CD4-positive, alpha-beta T cell treated with Interferon alpha-2 for 1 hour (primary cell): Measurements from ENCODE around the gene ANAPC2.

Source experiments
- DNase-seq, 2 donors: peaks; one replicate each; pipeline ENCODE4 v3.0.0-alpha.2; 2020 to 2022

ANAPC2 gene, protein sequence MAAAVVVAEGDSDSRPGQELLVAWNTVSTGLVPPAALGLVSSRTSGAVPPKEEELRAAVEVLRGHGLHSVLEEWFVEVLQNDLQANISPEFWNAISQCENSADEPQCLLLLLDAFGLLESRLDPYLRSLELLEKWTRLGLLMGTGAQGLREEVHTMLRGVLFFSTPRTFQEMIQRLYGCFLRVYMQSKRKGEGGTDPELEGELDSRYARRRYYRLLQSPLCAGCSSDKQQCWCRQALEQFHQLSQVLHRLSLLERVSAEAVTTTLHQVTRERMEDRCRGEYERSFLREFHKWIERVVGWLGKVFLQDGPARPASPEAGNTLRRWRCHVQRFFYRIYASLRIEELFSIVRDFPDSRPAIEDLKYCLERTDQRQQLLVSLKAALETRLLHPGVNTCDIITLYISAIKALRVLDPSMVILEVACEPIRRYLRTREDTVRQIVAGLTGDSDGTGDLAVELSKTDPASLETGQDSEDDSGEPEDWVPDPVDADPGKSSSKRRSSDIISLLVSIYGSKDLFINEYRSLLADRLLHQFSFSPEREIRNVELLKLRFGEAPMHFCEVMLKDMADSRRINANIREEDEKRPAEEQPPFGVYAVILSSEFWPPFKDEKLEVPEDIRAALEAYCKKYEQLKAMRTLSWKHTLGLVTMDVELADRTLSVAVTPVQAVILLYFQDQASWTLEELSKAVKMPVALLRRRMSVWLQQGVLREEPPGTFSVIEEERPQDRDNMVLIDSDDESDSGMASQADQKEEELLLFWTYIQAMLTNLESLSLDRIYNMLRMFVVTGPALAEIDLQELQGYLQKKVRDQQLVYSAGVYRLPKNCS

DNA sequence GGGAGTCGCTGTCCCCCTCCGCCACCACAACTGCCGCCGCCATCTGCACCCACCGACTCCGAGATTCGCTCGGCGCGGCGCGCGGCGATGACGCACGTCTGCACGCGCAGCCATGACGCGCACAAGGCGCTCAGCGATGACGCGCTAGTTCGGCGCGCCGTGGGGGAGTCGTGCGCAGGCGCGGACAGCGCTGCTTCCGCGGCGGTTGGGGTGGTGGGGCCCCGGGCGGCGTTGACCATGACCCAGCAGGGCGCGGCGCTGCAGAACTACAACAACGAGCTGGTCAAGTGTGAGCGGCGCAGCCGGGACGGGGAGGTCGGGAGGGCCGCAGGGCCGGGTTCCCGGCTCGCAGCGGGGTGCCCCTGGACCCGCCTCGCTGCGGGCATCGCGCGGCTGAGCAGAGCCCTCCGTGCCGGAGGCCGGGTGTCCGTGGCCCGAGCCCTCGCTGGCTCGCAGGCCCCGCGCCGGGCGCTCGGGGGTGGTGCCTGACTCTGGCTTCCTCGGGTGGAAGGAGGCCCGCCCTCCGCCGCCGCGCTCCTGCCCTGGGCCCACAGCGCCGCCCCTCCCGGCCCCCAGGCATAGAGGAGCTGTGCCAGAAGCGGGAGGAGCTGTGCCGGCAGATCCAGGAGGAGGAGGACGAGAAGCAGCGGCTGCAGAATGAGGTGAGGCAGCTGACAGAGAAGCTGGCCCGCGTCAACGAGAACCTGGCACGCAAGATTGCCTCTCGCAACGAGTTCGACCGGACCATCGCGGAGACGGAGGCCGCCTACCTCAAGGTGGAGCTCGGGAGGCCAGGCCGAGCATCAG lies at the start of gene ANAPC2, which contains the start of gene SSNA1:
TSS of gene ANAPC2 (minus strand) at position 71 of the 807 bp plus-strand sequence. CDS start at position 43, 28 bp downstream.
TSS of gene SSNA1 (plus strand) at position 187 of the 807 bp plus-strand sequence. CDS start at position 238, 51 bp downstream.
- DNase-seq, result peak; percentile 91 to 94

DNA sequence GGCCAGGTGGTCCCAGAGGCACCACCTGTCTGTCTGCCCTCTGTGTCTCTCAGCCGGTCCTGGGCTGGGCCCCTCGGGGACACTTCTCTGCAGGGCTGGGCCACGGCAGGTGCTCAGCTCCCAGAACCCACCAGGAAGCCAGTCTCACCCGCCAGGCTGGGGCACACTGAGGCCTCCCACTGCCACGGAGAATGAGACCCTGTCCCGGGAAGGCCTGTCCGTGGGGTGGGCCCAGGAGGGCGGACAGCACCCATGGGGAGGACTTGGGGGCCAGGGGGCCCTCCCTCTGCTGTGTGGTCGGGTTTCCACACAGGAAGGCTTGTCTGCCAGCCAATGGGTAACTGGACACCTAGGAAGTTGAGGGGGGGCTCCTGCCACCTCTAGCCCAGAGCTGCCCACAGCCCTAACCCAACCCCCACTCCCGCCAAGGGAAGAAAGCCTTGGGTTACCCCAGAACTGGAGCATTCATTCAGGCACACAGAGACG lies 48.6 kb upstream of the ANAPC2 start:
- DNase-seq, result no peak

DNA sequence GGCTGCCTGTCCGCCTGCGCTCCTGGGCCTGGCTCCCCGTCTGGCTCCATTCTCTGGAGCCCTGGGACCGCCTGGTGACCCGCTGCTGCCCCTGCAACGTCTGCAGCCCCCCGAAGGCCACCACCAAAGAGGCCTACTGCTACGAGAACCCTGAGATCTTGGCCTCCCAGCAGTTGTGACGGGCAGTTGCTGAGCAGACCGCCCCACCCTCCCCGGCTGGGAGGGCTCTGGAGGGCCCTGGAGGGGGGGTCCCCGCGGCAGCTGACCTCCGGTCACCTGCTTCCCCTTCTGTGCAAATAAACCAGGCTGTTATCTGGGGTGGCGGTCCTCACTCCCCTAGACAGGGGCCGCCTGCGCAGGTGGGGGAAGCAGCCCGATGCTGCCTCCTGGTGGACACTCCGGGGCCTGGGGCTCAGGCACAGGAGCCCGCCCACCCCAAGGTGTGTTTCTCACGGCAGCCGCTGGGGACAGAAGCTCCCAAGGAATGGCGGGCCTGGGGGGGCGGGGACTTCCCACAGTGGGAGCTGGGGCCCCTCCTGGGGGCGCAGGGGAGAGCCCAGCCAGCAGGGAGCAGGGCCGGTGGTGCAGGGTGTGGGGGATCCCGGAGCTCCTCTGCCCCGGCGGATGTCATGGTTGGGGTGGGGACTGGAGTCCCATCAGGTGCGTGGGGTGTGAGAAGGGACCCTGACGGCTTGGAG lies 48.0 kb upstream of the ANAPC2 start:
- DNase-seq, result peak; percentile 88 to 91

DNA sequence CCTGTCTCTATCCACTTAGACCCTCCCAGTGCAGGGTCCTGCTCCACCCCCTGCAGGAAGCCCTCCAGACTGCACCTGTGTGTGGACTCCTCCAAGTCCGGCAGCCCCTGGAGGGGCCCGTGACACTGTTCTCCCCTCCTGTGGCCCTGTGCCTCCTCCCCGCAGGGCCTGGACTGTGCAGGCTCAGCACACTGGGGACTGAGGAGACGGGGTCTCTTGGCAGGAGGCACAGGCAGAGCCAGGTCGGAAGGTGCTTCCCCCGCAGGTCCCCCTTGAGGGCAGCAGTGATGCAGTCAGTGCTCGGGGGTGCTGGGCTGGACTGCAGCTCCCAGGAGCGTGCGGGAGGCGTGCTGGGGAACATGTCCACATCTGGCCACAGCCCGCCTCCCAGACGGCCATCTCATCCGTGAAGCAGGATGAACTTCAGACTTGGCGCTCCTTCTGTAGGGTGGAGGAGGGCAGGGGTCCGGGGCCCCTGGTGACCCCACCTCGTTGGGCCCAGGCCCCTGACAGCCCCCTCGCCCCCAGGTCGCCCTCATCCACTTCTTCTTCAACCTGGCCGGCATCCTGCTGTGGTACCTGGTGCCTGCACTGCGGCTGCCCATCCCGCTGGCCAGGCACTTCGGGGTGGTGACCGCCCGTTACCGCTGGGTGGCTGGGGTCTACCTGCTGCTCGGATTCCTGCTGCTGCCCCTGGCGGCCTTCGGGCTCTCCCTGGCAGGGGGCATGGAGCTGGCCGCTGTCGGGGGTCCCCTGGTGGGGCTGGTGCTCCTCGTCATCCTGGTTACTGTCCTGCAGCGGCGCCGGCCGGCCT lies 47.3 kb upstream of the ANAPC2 start:
- no peak for DNase-seq

DNA sequence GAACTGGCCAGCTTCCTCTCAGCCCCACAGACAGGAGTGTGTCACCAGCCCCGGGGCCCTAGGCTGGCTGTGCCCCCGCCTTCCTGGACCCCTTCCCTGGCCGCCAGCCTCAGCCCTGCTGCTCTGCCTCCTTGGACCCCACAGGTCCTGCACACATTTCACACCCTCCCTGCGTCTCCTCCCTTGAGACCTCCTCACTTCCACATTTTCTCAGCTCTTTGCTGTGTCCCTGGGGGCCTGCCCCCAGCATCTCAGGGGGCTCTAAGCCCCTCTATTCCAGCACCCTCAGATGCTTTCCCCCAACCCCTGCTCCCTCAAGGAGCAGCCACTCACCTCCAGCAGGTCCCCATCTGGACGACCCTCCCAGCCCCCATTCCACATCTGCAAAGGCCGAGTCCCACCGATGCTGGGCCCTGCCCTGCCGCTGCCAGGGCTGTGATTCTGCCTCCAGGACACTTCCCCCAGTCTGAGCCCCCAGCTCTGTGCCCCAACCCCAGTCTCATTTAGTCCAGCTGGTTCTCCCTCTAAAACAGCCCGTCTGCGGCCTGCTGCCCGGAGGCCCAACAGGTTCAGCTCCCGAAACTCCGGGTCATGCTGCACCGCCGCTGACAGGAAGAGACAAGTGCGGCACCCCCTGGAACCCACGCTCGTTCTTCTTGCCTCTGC lies 46.5 kb upstream of the ANAPC2 start:
- DNase-seq, result no peak

DNA sequence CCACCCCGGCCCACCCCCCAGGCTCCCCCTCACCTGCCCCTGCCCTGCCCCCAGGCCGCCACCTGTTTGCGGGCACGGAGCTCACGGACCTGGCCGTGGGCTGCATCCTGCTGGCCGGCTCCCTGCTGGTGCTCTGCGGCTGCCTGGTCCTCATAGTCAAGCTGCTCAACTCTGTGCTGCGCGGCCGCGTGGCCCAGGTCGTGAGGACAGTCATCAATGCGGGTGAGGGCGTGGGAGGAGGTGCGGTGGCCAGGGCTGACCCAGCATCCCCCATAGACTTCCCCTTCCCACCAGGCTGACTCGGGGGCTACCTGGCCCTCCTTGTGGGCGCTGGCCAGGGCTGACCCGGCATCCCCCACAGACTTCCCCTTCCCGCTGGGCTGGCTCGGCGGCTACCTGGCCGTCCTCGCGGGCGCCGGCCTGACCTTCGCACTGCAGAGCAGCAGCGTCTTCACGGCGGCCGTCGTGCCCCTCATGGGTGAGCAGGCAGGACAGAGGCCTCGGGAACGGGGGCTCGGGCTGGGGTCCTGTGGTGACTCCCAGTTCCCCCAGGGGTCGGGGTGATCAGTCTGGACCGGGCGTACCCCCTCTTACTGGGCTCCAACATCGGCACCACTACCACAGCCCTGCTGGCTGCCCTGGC lies 45.8 kb upstream of the ANAPC2 start:
- no peak for DNase-seq

DNA sequence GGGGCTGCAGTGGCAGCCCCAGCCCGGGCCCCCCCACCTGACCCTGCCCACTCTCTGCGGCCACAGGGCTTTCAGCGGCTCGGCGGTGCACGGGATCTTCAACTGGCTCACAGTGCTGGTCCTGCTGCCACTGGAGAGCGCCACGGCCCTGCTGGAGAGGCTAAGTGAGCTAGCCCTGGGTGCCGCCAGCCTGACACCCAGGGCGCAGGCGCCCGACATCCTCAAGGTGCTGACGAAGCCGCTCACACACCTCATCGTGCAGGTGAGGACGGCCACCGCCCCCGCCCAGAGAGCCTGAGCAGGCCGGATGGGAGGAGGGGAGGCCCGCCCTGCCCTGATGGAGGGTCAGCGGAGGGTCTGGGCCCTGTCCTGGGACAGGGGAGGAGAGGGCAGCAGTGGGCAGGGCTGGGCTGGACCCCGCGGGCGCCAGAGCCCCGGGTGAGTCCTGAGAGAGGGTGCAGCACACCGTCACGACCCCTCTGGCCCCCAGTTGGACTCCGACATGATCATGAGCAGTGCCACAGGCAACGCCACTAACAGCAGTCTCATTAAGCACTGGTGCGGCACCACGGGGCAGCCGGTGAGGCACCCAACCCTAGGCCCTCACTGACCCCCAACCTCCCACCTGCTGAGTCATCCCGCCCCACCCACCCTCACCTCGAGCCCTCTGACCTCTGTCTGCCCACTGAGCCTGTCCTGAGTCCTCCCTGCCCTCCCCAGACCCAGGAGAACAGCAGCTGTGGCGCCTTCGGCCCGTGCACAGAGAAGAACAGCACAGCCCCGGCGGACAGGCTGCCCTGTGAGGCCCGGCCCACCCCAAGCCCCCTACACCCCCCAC lies 45.0 kb upstream of the ANAPC2 start:
- no peak for DNase-seq

DNA sequence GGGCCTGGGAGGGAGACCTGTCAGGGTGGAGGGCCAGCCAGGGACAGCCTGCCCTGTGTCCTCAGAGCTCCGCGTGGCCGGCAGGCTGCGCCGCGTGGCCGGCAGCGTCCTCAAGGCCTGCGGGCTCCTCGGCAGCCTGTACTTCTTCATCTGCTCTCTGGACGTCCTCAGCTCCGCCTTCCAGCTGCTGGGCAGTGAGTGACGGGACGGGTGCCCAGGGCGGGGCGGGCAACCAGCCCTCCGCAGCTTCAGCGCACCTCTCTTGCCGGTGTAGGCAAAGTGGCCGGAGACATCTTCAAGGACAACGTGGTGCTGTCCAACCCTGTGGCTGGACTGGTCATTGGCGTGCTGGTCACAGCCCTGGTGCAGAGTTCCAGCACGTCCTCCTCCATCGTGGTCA lies 44.1 kb upstream of the ANAPC2 start:
- DNase-seq, result no peak

DNA sequence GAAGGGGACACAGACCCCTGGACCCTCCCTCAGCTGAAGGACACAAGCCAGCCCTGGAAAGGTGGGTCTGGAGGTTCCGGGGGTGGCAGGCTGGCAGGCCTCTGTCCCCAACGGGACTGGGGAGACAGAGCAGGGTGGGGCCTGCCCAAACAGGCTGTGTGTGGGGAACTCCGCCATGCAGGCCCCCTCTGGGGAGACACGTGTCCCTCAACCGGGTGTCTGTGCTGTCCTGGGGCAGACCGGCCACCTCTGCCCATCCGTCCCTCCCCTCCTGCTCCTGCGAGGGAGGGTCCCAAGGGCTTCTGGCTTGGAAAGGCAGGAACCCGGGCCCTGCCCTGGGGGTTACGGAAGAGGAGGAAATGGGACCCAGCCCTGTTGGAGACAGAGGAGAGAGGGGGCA lies 43.7 kb upstream of the ANAPC2 start:
- no peak for DNase-seq

DNA sequence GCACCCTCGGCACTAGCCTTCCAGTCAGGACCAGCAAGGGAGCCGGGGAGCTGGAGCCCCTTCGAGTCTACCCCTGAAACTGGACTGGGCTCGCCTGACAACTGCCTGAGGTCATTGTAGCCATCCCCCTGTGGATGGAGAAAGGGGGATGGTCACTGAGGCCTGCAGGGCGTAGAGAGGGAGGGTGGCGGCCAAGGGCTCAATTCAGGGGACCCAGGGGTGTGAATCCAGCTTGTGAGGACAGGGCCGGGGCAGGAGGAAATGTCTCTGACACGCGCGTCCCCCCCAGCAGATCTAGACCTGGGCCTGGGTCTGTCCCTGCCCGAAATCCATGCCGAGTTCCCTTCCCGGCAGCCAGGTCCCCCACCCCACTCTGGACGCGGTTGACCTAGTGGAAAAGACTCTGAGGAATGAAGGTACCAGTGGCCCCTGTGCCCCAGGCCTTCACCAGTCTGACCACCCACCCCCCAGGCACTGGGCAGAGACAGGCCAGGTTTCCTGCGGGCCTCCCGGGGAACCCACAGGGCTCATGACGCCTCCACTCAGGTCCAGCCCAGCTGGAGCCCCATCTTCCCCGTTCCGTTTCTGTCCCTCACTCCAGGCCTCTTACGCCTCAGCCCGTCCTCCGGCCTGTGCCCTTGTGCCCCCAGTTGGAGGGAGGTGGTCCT lies 43.1 kb upstream of the ANAPC2 start:
- DNase-seq, result no peak

DNA sequence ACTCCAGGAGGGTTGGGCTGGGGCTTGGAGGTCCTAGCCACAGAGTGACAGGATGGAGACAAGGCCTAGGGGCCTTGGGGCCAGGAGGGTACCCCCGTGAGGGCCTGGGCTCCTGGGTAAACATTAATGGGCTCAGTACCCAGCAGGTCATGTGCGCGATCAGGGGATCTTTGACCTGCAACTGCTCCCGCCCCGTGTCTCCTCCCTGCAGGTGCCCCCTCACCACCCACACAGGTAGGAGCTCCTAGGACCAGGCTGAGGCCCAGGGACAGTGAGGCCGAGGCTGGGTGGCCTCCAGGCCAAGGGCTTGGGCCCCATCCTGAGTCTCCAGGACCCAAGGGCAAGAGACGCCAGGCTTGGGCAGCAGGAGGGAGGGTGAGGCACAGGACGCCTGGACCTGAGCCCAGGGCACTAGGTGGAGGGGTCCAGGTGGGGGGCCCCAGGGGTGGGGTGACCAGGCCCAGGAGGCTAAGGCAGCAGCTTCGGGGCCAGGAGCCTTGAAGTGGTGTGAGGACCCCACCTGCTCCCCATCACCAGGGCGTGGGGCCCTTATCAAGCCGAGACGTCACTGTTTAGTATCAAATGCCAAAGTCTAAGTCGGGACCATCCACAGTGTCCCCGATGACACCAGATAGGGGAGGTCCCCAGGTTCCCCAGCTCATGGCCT lies 42.5 kb upstream of the ANAPC2 start, which contains the start of gene SLC34A3:
TSS of gene SLC34A3 (plus strand) at position 197 of the 667 bp plus-strand sequence. CDS start 802 bp downstream, outside the sequence.
- no peak for DNase-seq

DNA sequence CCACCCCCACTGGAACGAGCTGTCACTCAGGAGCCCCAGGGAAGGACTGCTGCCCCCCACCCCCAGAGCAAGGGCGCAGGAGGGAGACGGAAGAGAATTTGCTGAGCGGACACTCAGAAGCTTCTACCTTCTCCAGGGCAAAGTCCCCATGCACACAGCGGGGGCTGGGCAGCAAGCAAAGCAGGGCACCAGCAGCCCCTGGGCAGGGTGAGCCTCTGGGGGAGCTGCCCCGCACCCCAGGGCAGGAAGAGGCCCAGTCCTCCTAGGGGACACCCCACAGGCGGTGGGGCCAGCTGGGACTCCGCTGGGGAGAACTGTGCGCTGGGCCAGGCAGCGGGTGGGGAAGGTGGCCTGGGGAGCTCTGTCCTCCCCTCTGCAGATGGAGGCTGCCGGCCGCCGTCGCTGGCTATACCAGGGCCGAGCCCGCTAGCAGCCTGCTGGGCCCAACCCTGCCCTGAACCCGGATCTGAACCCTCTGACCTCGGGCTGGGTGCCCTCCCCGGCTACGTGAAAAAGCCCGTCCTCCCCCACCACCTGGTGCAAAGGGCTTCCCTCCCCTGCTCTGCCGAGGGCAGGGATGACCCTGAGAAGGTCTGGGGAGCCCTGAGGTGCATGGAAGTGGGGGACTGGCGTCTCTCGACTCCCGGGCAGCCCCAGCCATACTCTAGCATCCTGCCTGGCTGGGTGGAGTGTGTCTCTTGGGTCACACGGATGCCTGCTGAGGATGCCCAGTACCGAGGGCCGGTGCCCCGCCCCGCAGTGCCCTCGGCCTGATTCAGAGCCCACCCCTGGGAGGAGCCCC lies 41.7 kb upstream of the ANAPC2 start:
- no peak for DNase-seq

DNA sequence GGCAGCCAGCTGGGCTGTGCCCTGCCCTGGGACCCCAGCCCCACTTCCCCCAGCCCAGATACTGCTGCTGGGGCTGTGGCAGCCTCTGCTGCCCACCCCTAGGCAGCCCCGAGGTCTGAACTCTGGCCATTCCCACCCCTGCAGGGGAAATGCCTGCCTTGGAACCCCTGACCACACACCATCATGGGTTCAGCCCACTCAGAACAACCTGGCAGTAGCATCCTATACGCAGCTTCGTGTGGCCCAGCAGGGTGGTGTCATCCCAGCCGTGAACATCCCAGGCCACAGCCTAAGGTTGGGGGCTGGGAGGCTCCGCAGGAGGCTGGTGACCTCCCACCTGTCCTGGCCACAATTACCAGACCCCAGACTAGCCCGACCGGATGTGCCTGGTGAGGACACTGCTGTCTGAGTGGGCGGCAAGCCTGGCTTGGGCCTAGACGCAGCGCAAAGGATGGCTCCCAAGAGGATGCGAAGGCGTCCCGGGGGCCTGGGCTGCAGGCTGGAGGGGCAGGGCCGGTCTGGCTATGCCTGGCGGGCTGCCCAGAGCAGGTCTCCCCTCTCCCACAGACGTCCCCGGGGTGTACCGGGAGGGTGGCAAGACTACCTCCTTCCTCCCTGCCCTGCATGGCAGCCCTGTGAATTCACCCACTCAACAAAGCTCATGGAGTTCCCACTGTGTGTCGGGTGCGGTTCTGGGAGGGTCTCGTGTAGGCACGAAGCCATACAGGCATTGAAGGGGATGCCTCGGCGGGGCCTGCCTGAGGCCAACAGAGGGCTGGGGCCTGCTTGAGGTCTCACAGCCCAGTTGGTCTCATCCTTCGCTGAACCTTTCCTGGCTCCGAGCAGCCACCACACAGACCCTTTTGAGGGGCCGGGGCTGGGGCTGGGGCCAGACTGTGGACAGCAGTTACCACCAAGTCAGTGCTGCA lies 40.9 kb upstream of the ANAPC2 start:
- DNase-seq, result no peak

DNA sequence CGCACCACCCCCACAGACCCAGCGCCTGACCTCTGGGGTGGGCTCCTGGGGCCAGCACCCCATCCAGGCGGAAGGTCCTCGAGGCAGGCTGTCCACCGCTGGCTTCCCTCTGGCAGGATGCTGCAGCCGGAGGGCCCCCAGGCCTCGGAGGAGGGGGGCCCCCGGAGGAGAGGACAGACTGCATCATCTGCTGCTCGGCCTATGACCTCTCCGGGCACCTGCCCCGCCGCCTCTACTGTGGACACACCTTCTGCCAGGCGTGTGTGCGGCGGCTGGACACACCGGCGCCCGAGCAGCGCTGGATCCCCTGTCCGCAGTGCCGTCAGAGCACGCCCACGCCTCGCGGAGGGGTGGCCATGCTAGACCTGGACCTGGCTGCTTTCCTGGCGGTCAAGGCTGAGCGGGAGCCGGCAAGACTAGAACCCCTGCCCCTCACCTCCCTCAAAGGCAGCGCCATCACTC lies 40.2 kb upstream of the ANAPC2 start:
- DNase-seq, result no peak

DNA sequence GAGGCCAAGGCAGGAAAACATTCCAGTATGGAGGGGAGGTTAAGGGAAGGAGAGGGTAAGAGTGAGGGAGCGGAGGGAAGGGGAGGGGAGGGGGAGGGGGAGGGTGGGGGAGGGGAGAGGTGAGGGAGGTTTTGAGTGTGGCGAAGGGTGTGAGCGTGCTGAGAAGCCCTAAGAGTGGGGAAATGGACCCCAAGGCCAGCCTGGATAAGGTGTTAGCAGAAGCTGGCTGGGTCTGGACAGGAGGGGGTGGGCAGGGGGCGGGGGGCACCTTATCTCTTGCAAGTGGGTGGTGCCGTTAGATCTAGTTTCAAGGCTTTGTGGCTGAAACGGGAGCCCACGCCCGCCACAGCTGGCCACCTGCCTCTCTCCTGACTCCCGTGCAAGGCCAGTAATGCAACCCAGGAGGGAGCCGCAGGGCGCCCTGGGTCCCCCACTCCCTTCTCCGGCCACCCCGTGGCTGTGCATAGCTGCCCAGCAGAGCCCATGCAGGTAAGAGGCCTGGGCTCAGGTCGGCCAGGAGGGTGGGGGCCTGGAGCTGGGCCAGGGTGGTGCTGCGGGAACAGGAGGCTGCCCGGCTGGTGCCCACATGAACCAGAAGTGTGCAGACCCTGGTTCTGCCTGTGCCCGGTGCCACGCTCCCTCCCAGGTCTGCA lies 39.6 kb upstream of the ANAPC2 start:
- DNase-seq, result no peak
